GM12878 (cell line): ENCODE results near the gene HPSE. TPM values are rescaled to one million over a fixed set of nuclear protein-coding genes. Genes with fewer than 3 reads are reported as not detected.

Experiments used
- ATAC-seq: fragments of 200-7000 bp; cut with Tn5 transposase; 3 replicates; pipeline ENCODE4 v1.9.1; 2020; ENCODE audit warnings: mild to moderate bottlenecking, moderate library complexity
- Bru-seq: library from RNA; stranded (reverse); fragments of 400-500 nt; gene quantifications from one replicate; lab custom pipeline; 2021; lab: Mats Ljungman, UMichigan
- BruChase-seq, 2 experiments: library from RNA; stranded (reverse); fragments of 400-500 nt; gene quantifications; one replicate each; lab custom pipeline; 2021; lab: Mats Ljungman, UMichigan
- BruUV-seq: library from RNA; stranded (reverse); fragments of 400-500 nt; replicated peaks from 2 replicates; lab custom pipeline; 2021; lab: Mats Ljungman, UMichigan
- CTCF ChIA-PET: fragments of 300-600 bp; sonication (Branson Sonifier 250); formaldehyde crosslinking; extraction: SDS; loops from one replicate; lab custom pipeline; 2021; ENCODE audit warnings: inconsistent platforms; lab: Yijun Ruan, JAX
- POLR2A ChIA-PET: fragments of 350-600 bp; formaldehyde crosslinking; extraction: SDS; loops from one replicate; lab custom pipeline; 2021; ENCODE audit warnings: inconsistent platforms; lab: Charles Lee
- RAD21 ChIA-PET: fragments of 300-600 bp; sonication (Branson Sonifier 250); formaldehyde crosslinking; loops from one replicate; lab custom pipeline; 2023; ENCODE audit warnings: antibody characterized with exemption; ENCODE audit not compliant: unreplicated experiment; lab: Charles Lee
- SMC1A ChIA-PET: fragments of 300-600 bp; sonication (Branson Sonifier 250); formaldehyde crosslinking; loops from one replicate; lab custom pipeline; 2023; ENCODE audit not compliant: unreplicated experiment, uncharacterized antibody; lab: Charles Lee
- DNase-seq: peaks from one replicate; pipeline ENCODE4 v3.0.0-alpha.2; 2011; ENCODE audit warnings: low read depth, low spot score
- FAIRE-seq: peaks from 3 replicates; lab custom pipeline; 2011; peaks lifted over from hg19 to GRCh38; lab: Jason Lieb, UNC
- H2AFZ ChIP-seq: 2 replicates; pipeline ENCODE4 v1.6.0; 2011; ENCODE audit warnings: low read depth, low read length, control low read depth; ENCODE audit not compliant: control insufficient read depth
- H3K27ac ChIP-seq: 2 replicates; pipeline ENCODE4 v1.5.1; 2011; ENCODE audit warnings: control low read depth; ENCODE audit not compliant: control insufficient read depth, insufficient read depth
- H3K27me3 ChIP-seq, 2 experiments: replicated peaks in 1 of 2; 2 replicates each; pipeline versions ENCODE4 v1.6.0 to v1.6.1; 2011; ENCODE audit warnings: low read length in 1 of 2; ENCODE audit not compliant: control insufficient read depth in 2 of 2, insufficient read depth in 2 of 2
- H3K36me3 ChIP-seq, 2 experiments: 2 replicates each; pipeline ENCODE4 v1.5.1; 2011; ENCODE audit warnings: low read length in 1 of 2; ENCODE audit not compliant: control insufficient read depth in 2 of 2, insufficient read depth in 2 of 2
- H3K4me1 ChIP-seq: 2 replicates; pipeline ENCODE4 v1.6.1; 2011; ENCODE audit warnings: mild to moderate bottlenecking, low read length, moderate library complexity, mixed read lengths; ENCODE audit not compliant: control insufficient read depth, insufficient read depth
- H3K4me2 ChIP-seq: 2 replicates; pipeline ENCODE4 v1.6.0; 2011; ENCODE audit warnings: control low read depth; ENCODE audit not compliant: control insufficient read depth, insufficient read depth
- H3K4me3 ChIP-seq: fragments of 200-600 bp; sonication (generic); 2 replicates; pipeline ENCODE4 v1.5.1; 2016
- H3K79me2 ChIP-seq: 2 replicates; pipeline ENCODE4 v1.6.0; 2011; ENCODE audit warnings: low read length; ENCODE audit not compliant: control insufficient read depth, insufficient read depth
- H3K9ac ChIP-seq: 2 replicates; pipeline ENCODE4 v1.8.0; 2011; ENCODE audit warnings: low read length, control low read depth, mixed read lengths; ENCODE audit not compliant: control insufficient read depth, insufficient read depth
- H3K9me3 ChIP-seq: replicated peaks from 3 replicates; pipeline ENCODE4 v1.5.1; 2011; ENCODE audit warnings: mild to moderate bottlenecking, low read length; ENCODE audit not compliant: control insufficient read depth, insufficient read depth
- H4K20me1 ChIP-seq: 2 replicates; pipeline ENCODE4 v1.6.0; 2011; ENCODE audit not compliant: control insufficient read depth, insufficient read depth
- FOXM1 ChIP-seq: IDR thresholded peaks from 2 replicates; pipeline ENCODE4 v1.6.1; 2012; ENCODE audit warnings: low read depth, mild to moderate bottlenecking, inconsistent platforms, low read length, moderate library complexity
- SPI1 ChIP-seq: IDR thresholded peaks from 2 replicates; pipeline ENCODE4 v1.6.1; 2011; ENCODE audit warnings: low read depth, mild to moderate bottlenecking, low read length, moderate library complexity, borderline replicate concordance; ENCODE audit not compliant: insufficient read depth
- WGBS: methylation state at CpG from one replicate; pipeline ENCODE4 v1.1.6; 2016; ENCODE audit warnings: low lambda C conversion rate; ENCODE audit not compliant: insufficient replicate concordance, insufficient coverage; ENCODE audit errors: missing lambda C conversion rate; 5-methylcytosine and 5-hydroxymethylcytosine counted together
- in situ Hi-C: fragments of 300-500 bp; cut with MboI; formaldehyde crosslinking; loops from 9 replicates; pipeline ENCODE4 v1.14.3; 2018; ENCODE audit warnings: mixed read lengths
- intact Hi-C: fragments of 100-400 bp; cut with micrococcal nuclease; formaldehyde crosslinking; loops from one replicate; pipeline ENCODE4 v1.14.2; 2022; ENCODE audit not compliant: unreplicated experiment
- long read RNA-seq, 2 experiments: library from polyadenylated mRNA; unstranded; transcript quantifications; one replicate each; pipeline ENCODE4 v2.0.0, GENCODE V29; 2019 to 2020
- polyA minus RNA-seq, 3 experiments: library from RNA; depleted of rRNA, polyadenylated mRNA; stranded (reverse); fragments of >200 nt; gene quantifications; 2 replicates each; pipeline ENCODE4 v1.2.3, GENCODE V29; 2011
- polyA plus RNA-seq, 11 experiments: library from polyadenylated mRNA; depleted of rRNA in 4 of 11; unstranded in 6 of 11; stranded (reverse) in 5 of 11; fragments of >200 nt; fragmentation: Nextera tagmentation in 4 of 11; fragmentation: Illumina TruSeq in 1 of 11; extraction: Ambion mirVana in 4 of 11; extraction: Trizol in 1 of 11; gene quantifications; 1 replicate in 1 of 11; 2 replicates in 10 of 11; pipeline versions ENCODE4 v1.2.1 to v1.2.3, GENCODE V29; 2011 to 2016; ENCODE audit warnings: inconsistent platforms in 2 of 11, missing spikeins in 2 of 11, low read depth in 1 of 11
- total RNA-seq, 4 experiments: library from RNA; depleted of rRNA in 3 of 4; stranded (reverse); fragments of >200 nt in 3 of 4; fragmentation: Illumina TruSeq in 1 of 4; extraction: Trizol in 1 of 4; gene quantifications; 2 replicates each; pipeline versions ENCODE4 v1.2.1 to v1.2.3, GENCODE V29; 2013 to 2021

HPSE gene
- total RNA-seq (2013; cell fraction: nucleolus; rRNA removed): not detected in 2 replicates
- total RNA-seq (2014; rRNA removed): 0.44 and 0.51 TPM in 2 replicates
- total RNA-seq (2014; rRNA removed; fragmentation: Illumina TruSeq; extraction: Trizol): 0.40 and 0.55 TPM in 2 replicates
- 0.67 and 0.85 TPM in 2 replicates for total RNA-seq (2021)
- 0.10 TPM for polyA plus RNA-seq (2011; ENCODE audit: low read depth)
- 0.60 and 0.98 TPM in 2 replicates for polyA plus RNA-seq (2011; rRNA removed)
- polyA plus RNA-seq (2011; cell fraction: cytosol; rRNA removed): 0.37 and 0.48 TPM in 2 replicates
- 0.35 and 0.39 TPM in 2 replicates for polyA plus RNA-seq (2011; cell fraction: nucleus; rRNA removed)
- 0.22 and 0.39 TPM in 2 replicates for polyA plus RNA-seq (2012)
- 0.51 and 0.65 TPM in 2 replicates for polyA plus RNA-seq (2014; fragmentation: Illumina TruSeq; extraction: Trizol)
- under 1 TPM; 0.16 to 0.29 TPM for polyA plus RNA-seq (2014; fragmentation: Nextera tagmentation; extraction: Ambion mirVana)
- 0.47 and 0.56 TPM in 2 replicates for polyA plus RNA-seq (2014; rRNA removed)
- polyA plus RNA-seq (2016; fragmentation: Nextera tagmentation; extraction: Ambion mirVana): under 1 TPM; 0.88 to 0.89 TPM
- polyA minus RNA-seq (2011; rRNA and poly(A)+ RNA removed): 0.88 and 1.0 TPM in 2 replicates
- 0.27 TPM in 1 of 2 replicates, not detected in the other for polyA minus RNA-seq (2011; cell fraction: cytosol; rRNA and poly(A)+ RNA removed)
- polyA minus RNA-seq (2011; cell fraction: nucleus; rRNA and poly(A)+ RNA removed): 0.12 and 0.38 TPM in 2 replicates
- percentile 28 among the genes with signal in this experiment for Bru-seq, nascent RNA
- BruChase-seq, experiment 1, labeled RNA remaining after a 6-hour chase: percentile 27 among the genes with signal in this experiment
- percentile 25 among the genes with signal in this experiment for BruChase-seq, experiment 2, labeled RNA remaining after a 2-hour chase
- long read RNA-seq, experiment 1, full-length matches to known transcripts: 15 of 15 reads
- long read RNA-seq, experiment 1, partial matches to known transcripts: 0 of 15 reads
- long read RNA-seq, experiment 1, other reads (novel, unspliced or antisense): 0 of 15 reads
- long read RNA-seq, experiment 2, full-length matches to known transcripts: 24 of 27 reads
- long read RNA-seq, experiment 2, partial matches to known transcripts: 1 of 27 reads
- long read RNA-seq, experiment 2, other reads (novel, unspliced or antisense): 2 of 27 reads

DNA sequence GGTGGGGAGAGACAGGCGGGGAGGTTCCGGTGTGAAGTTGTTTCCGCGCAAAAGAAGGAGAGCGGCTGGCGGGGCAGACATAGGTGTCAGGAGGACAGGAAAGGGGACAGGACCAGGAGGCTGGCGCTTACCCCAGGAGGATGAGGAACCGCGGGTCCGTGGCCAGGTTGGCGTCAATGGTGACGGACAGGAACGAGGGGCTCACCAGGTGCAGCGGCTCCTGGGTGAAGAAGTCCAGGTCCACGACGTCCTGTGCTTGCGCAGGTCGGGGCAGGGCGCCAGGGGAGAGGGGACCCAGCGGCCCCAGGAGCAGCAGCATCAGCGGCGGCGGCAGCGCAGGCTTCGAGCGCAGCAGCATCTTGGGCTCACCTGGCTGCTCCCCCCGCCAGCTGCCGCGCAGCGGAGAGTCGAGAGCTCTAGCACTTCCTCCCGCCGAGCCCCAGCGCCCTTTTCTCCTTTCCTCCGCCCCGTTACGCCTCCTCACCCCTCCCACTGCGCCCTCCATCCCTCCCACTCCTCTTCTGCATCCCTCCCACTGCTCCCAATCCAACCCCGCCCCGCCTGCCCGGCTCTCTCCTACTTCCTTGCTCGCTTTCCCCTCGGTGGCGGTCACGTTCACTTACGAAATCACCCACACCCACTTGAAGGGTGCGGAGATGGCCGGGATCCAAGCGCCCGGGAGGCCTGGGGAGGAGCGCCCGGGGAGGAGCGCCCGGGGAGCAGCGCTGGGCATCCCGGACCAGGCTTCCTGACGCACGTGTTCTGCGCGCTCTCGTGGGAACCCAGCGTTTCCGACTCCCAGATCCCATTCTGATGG, at the start of gene HPSE:
Gene HPSE (minus strand): TSS at position 424 of the 817 bp plus-strand sequence. CDS start 66 bp downstream, at position 358.
- in situ Hi-C loops: no loop called here
- no peak within 1 kb of the TSS for H3K27ac ChIP-seq
- FAIRE-seq (no peak), ATAC-seq (peak; percentile 93), DNase-seq (no peak)
- peak within 1 kb of the TSS; percentile 87 for H2AFZ ChIP-seq
- no peaks in the 10 kb centered on the region for H3K79me2 ChIP-seq
- intact Hi-C loops: no loop called here
- H3K27me3 ChIP-seq: peaks cover 0 to 3% of the 10 kb centered on the region in 2 experiments; a peak in 1 of 4 replicates
- H3K4me3 ChIP-seq: peak within 1 kb of the TSS; percentile 84
- H3K9ac ChIP-seq: peak within 1 kb of the TSS; percentile 8; the same call in 1 of the 2 replicates
- H3K9me3 ChIP-seq: no peaks in the 10 kb centered on the region; the same call in 2 of the 3 replicates
- no peaks in the 10 kb centered on the region for H3K36me3 ChIP-seq
- CTCF ChIA-PET: no interaction called here
- POLR2A ChIA-PET: no interaction called here
- H3K4me2 ChIP-seq: peak within 1 kb of the TSS; percentile 97
- H4K20me1 ChIP-seq: no peaks in the 10 kb centered on the region
- WGBS: under 1% methylated on average over 52 of the region's 63 CpGs
- RAD21 ChIA-PET: no interaction called here
- BruUV-seq: no TSS peak
- peaks cover 5% of the 10 kb centered on the region; the same call in 1 of the 2 replicates for H3K4me1 ChIP-seq
- peak; percentile 61 for TF ChIP-seq SPI1
- no peak for TF ChIP-seq FOXM1
- SMC1A ChIA-PET: no interaction called here
